GM19035 (cell line): ENCODE measurements around the gene SH2D4B.
"Not testable (repeated sequence)": the region's sequence is repeated elsewhere in the genome, so short reads cannot be mapped to it uniquely, and the experiment has no call there.

Experiments
- ATAC-seq: cut with Tn5 transposase; IDR thresholded peaks from one replicate; pipeline ENCODE4 v1.9.1; 2021; ENCODE audit not compliant: unreplicated experiment

SH2D4B gene

GRCh38 chr10:80542053-80542452 is 4.4 kb downstream of the SH2D4B start:
- no peak for ATAC-seq

- no peak for ATAC-seq
Observed at GRCh38 chr10:80542652-80543318, 5.1 kb downstream of the SH2D4B start.

GRCh38 chr10:80543319-80543672 is 5.6 kb downstream of the SH2D4B start:
- not testable (repeated sequence) for ATAC-seq

GRCh38 chr10:80544316-80544953 is 6.7 kb downstream of the SH2D4B start:
- no peak for ATAC-seq

- ATAC-seq = no peak
Observed at GRCh38 chr10:80545258-80545881, 7.7 kb downstream of the SH2D4B start.

GRCh38 chr10:80552151-80552646 is 14.5 kb downstream of the SH2D4B start:
- ATAC-seq = no peak

GRCh38 chr10:80553436-80553835 is 15.7 kb downstream of the SH2D4B start:
- ATAC-seq = no peak

- no peak for ATAC-seq
Observed at GRCh38 chr10:80554050-80554449, 16.3 kb downstream of the SH2D4B start.

GRCh38 chr10:80555415-80555814 is 17.7 kb downstream of the SH2D4B start:
- ATAC-seq = no peak

GRCh38 chr10:80561950-80562349 is 24.2 kb downstream of the SH2D4B start:
- ATAC-seq = no peak

- no peak for ATAC-seq
Observed at GRCh38 chr10:80567292-80567691, 29.6 kb downstream of the SH2D4B start.

GRCh38 chr10:80569131-80569895 is 31.6 kb downstream of the SH2D4B start:
- no peak for ATAC-seq

GRCh38 chr10:80571352-80571751 is 33.6 kb downstream of the SH2D4B start:
- no peak for ATAC-seq

GRCh38 chr10:80579181-80579763 is 41.6 kb downstream of the SH2D4B start:
- ATAC-seq = no peak

GRCh38 chr10:80579849-80580637 is 42.3 kb downstream of the SH2D4B start:
- ATAC-seq = no peak

- ATAC-seq = no peak
Observed at GRCh38 chr10:80580638-80581468, 43.2 kb downstream of the SH2D4B start.

- no peak for ATAC-seq
Observed at GRCh38 chr10:80581469-80581835, 43.8 kb downstream of the SH2D4B start.

- ATAC-seq = no peak
Observed at GRCh38 chr10:80582286-80582960, 44.7 kb downstream of the SH2D4B start.

- no peak for ATAC-seq
Observed at GRCh38 chr10:80583685-80584084, 46.0 kb downstream of the SH2D4B start.
